DND-41 (cell line): ENCODE measurements around the gene TCF7.

ENCODE experiments used
- EZH2 ChIP-seq: IDR thresholded peaks from 3 replicates; pipeline ENCODE4 v1.6.1; 2012; ENCODE audit warnings: borderline replicate concordance, low read depth, mild to moderate bottlenecking, moderate library complexity, low read length, inconsistent platforms; ENCODE audit not compliant: severe bottlenecking
- TF ChIP-seq, protein P1 (sequence below): IDR thresholded peaks from 2 replicates; pipeline ENCODE4 v1.5.1; 2012; ENCODE audit warnings: borderline replicate concordance, low read length, moderate library complexity, mild to moderate bottlenecking; ENCODE audit not compliant: poor library complexity, severe bottlenecking; ENCODE audit errors: extremely low read depth

- TF ChIP-seq, protein P1, sequence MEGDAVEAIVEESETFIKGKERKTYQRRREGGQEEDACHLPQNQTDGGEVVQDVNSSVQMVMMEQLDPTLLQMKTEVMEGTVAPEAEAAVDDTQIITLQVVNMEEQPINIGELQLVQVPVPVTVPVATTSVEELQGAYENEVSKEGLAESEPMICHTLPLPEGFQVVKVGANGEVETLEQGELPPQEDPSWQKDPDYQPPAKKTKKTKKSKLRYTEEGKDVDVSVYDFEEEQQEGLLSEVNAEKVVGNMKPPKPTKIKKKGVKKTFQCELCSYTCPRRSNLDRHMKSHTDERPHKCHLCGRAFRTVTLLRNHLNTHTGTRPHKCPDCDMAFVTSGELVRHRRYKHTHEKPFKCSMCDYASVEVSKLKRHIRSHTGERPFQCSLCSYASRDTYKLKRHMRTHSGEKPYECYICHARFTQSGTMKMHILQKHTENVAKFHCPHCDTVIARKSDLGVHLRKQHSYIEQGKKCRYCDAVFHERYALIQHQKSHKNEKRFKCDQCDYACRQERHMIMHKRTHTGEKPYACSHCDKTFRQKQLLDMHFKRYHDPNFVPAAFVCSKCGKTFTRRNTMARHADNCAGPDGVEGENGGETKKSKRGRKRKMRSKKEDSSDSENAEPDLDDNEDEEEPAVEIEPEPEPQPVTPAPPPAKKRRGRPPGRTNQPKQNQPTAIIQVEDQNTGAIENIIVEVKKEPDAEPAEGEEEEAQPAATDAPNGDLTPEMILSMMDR: no peak
- TF ChIP-seq EZH2: no peak
Measured at GRCh38 chr5:134143944-134144941, 29.8 kb downstream of the TCF7 start.
